HepG2 (cell line): ENCODE results near the gene FXYD6.

Source experiments
- ETV6 ChIP-seq: sonication (generic); formaldehyde crosslinking; conservative IDR thresholded peaks from 2 replicates; pipeline ENCODE4 v1.4.0; 2020; ENCODE audit warnings: missing genetic modification reagents
- GFI1 ChIP-seq: sonication (generic); formaldehyde crosslinking; IDR thresholded peaks from 2 replicates; pipeline ENCODE4 v1.5.0; 2020; ENCODE audit warnings: missing genetic modification reagents, mild to moderate bottlenecking, borderline replicate concordance
- ZNF547 ChIP-seq: sonication (generic); formaldehyde crosslinking; IDR thresholded peaks from 2 replicates; pipeline ENCODE4 v1.5.1; 2020; ENCODE audit warnings: mild to moderate bottlenecking, missing genetic modification reagents

GRCh38 chr11:117826832-117827231 is 49.6 kb downstream of the FXYD6 start:
- TF ChIP-seq ZNF547 (CRISPR knock-in tag) (no peak), ETV6 (CRISPR knock-in tag) (no peak), GFI1 (no peak)
